Measurements from ENCODE around the gene PTPRT. TPM values are rescaled to one million over a fixed set of nuclear protein-coding genes. Genes with fewer than 3 reads are reported as not detected.

PTPRT gene
- total and polyA plus RNA-seq, 2 of the 4 experiments (the other 2 are of a cell fraction) = not detected

- Histone ChIP-seq H2BK5ac (ENCODE audit: low read depth, low read length, poor library complexity, severe bottlenecking) (no peak overlapping the region), H3K9me3 (ENCODE audit: control insufficient read depth, insufficient read depth, low read length) (peaks cover 11% of the 10 kb centered on the region), H3K36me3 (ENCODE audit: control insufficient read depth, insufficient read depth, low read length) (no peaks in the 10 kb centered on the region), H4K5ac (ENCODE audit: low read depth, low read length) (no peak overlapping the region), H3K4me2 (ENCODE audit: low read depth, low read length) (no peak overlapping the region), H3K27ac (ENCODE audit: insufficient read depth, low read length) (no peak overlapping the region), H4K8ac (ENCODE audit: low read depth in 2 of 2, low read length in 2 of 2) (no peak overlapping the region), H3K79me1 (ENCODE audit: low read depth in 1 of 2, low read length in 2 of 2) (no peaks in the 10 kb centered on the region), H2AFZ (replicated peaks; ENCODE audit: low read length, poor library complexity) (no peak overlapping the region), H3K27me3 (ENCODE audit: control insufficient read depth, insufficient read depth, low read length) (no peaks in the 10 kb centered on the region), H3K18ac (ENCODE audit: low read depth, low read length) (no peak overlapping the region), H3K23ac (ENCODE audit: low read depth, low read length) (no peak overlapping the region), H2BK120ac (ENCODE audit: low read depth, low read length) (no peak overlapping the region), H3K4me1 (ENCODE audit: control insufficient read depth, insufficient read depth, low read length) (no peaks in the 10 kb centered on the region), H2BK20ac (ENCODE audit: low read depth, low read length) (no peak overlapping the region), H3K9ac (ENCODE audit: low read depth, low read length) (no peak overlapping the region), H2AK5ac (ENCODE audit: low read depth, low read length) (no peak overlapping the region), H3K14ac (replicated peaks; ENCODE audit: low read depth, low read length) (no peak overlapping the region), H3K4me3 (ENCODE audit: insufficient read depth, low read depth, low read length) (no peak overlapping the region), H3K56ac (ENCODE audit: extremely low read depth, insufficient read depth, low read length) (no peak overlapping the region), H4K91ac (ENCODE audit: insufficient read depth, low read depth, low read length) (no peak overlapping the region), H2BK15ac (ENCODE audit: low read depth, low read length) (no peak overlapping the region), H2AK9ac (replicated peaks; ENCODE audit: low read depth, low read length, poor library complexity) (no peak overlapping the region), H4K20me1 (ENCODE audit: insufficient read depth, low read length) (no peaks in the 10 kb centered on the region), H3K4ac (ENCODE audit: low read depth, low read length) (no peak overlapping the region), H3K9me1 (ENCODE audit: insufficient read depth, low read length) (no peaks in the 10 kb centered on the region)
- POLR2A ChIA-PET (ENCODE audit: unreplicated experiment) = no interaction called here
- WGBS, 2 experiments (ENCODE audit: extremely low coverage in 2 of 2, insufficient read length in 1 of 2) = no CpG with 5 or more reads among the region's 3 CpGs
- TF ChIP-seq BHLHE40 (IDR thresholded peaks at IDR 0.05; ENCODE audit: low read depth, low read length) (no peak), NFE2L2 (IDR thresholded peaks at IDR 0.05; ENCODE audit: low read depth, low read length) (no peak), MAFK (IDR thresholded peaks at IDR 0.05; ENCODE audit: low read depth, low read length) (no peak), CHD1 (IDR thresholded peaks at IDR 0.05; ENCODE audit: low read depth, low read length) (no peak), USF2 (IDR thresholded peaks at IDR 0.05; ENCODE audit: low read depth, low read length) (no peak), RAD21 (IDR thresholded peaks at IDR 0.05; ENCODE audit: low read length) (no peak), POLR2A (IDR thresholded peaks at IDR 0.05; ENCODE audit: low read depth, low read length) (no peak), MAZ (IDR thresholded peaks at IDR 0.05; ENCODE audit: borderline replicate concordance, low read depth, low read length) (no peak), RFX5 (IDR thresholded peaks at IDR 0.05; ENCODE audit: low read depth, low read length) (no peak), CEBPB (IDR thresholded peaks at IDR 0.05; ENCODE audit: low read depth, low read length) (no peak), ELK1 (IDR thresholded peaks at IDR 0.05; ENCODE audit: borderline replicate concordance, low read depth, low read length) (no peak), MXI1 (IDR thresholded peaks at IDR 0.05; ENCODE audit: borderline replicate concordance, low read depth, low read length) (no peak), RCOR1 (IDR thresholded peaks at IDR 0.05; ENCODE audit: insufficient replicate concordance, low read length) (no peak), FOS (IDR thresholded peaks at IDR 0.05; ENCODE audit: low read depth, low read length) (no peak), SMC3 (IDR thresholded peaks at IDR 0.05; ENCODE audit: low read depth, low read length) (no peak), CTCF (conservative IDR thresholded peaks at IDR 0.05; ENCODE audit: low read depth, low read length) (no peak)
- in situ Hi-C loops (cut with MboI; ENCODE audit: low sequenced_read_pairs) = no loop called here
- ATAC-seq (ENCODE audit: low read depth) = no peak
- dilution Hi-C loops (cut with HindIII; ENCODE audit: low sequenced_read_pairs, unreplicated experiment) = no loop called here
- DNase-seq = no peak
- CTCF ChIA-PET = no interaction called here
- intact Hi-C loops (cut with micrococcal nuclease) = no loop called here
- BruUV-seq (replicated peaks) = no TSS peak
Observed at GRCh38 chr20:42907730-42908129, 282.0 kb downstream of the PTPRT start.

Measured in IMR-90 (cell line).